ENCODE data around the gene WWOX.

GRCh38 chr16:79098907-79099306, 999.5 kb downstream of the WWOX start:
- TF ChIP-seq SMC3 (IDR thresholded peaks at IDR 0.05; ENCODE audit: low read depth, low read length) = no peak
- TF ChIP-seq CTCF (conservative IDR thresholded peaks at IDR 0.05; ENCODE audit: low read depth, low read length) = no peak
- no peak for TF ChIP-seq MAFK (IDR thresholded peaks at IDR 0.05; ENCODE audit: low read depth, low read length)
- no peak for TF ChIP-seq NFE2L2 (IDR thresholded peaks at IDR 0.05; ENCODE audit: low read depth, low read length)
- no peak for TF ChIP-seq MXI1 (IDR thresholded peaks at IDR 0.05; ENCODE audit: borderline replicate concordance, low read depth, low read length)
- TF ChIP-seq CHD1 (IDR thresholded peaks at IDR 0.05; ENCODE audit: low read depth, low read length) = no peak
- no peak for TF ChIP-seq RCOR1 (IDR thresholded peaks at IDR 0.05; ENCODE audit: insufficient replicate concordance, low read length)
- TF ChIP-seq USF2 (IDR thresholded peaks at IDR 0.05; ENCODE audit: low read depth, low read length) = no peak
- no peak for TF ChIP-seq BHLHE40 (IDR thresholded peaks at IDR 0.05; ENCODE audit: low read depth, low read length)
- TF ChIP-seq POLR2A (IDR thresholded peaks at IDR 0.05; ENCODE audit: low read depth, low read length) = no peak
- TF ChIP-seq CEBPB (IDR thresholded peaks at IDR 0.05; ENCODE audit: low read depth, low read length) = no peak
- no peak for TF ChIP-seq MAZ (IDR thresholded peaks at IDR 0.05; ENCODE audit: borderline replicate concordance, low read depth, low read length)
- TF ChIP-seq RAD21 (IDR thresholded peaks at IDR 0.05; ENCODE audit: low read length) = no peak
- no peak for TF ChIP-seq RFX5 (IDR thresholded peaks at IDR 0.05; ENCODE audit: low read depth, low read length)
